DOHH2 (cell line): ENCODE results near the gene DCX.

Source experiments
- CTCF ChIP-seq: fragments of 200-600 bp; sonication (generic); IDR thresholded peaks from one replicate; pipeline ENCODE4 v1.5.1; 2014; ENCODE audit warnings: antibody characterized with exemption, mild to moderate bottlenecking, low read depth, low read length; ENCODE audit not compliant: poor library complexity, severe bottlenecking
- EZH2phosphoT487 ChIP-seq: fragments of 200-600 bp; sonication (generic); IDR thresholded peaks from 2 replicates; pipeline ENCODE4 v1.6.1; 2017; ENCODE audit warnings: borderline replicate concordance, mild to moderate bottlenecking, antibody characterized with exemption, low read length, moderate library complexity, mixed read lengths

GRCh38 chrX:111442791-111443190, 30.8 kb upstream of the DCX start:
- TF ChIP-seq CTCF, result no peak
- TF ChIP-seq EZH2phosphoT487, result no peak
